Trophoblast cell (in vitro differentiated cells and primary cell): ENCODE results near the gene ZBTB26. TPM values are rescaled to one million over a fixed set of nuclear protein-coding genes. Genes with fewer than 3 reads are reported as not detected.
A peak's percentile ranks its signal among the peaks of the same experiment; 100 is the strongest.

Experiments
- DNase-seq, 2 donors: peaks; one replicate each; pipeline ENCODE4 v3.0.0-alpha.2; 2016
- H2AFZ ChIP-seq: 2 replicates; pipeline ENCODE4 v1.6.1; 2013; ENCODE audit warnings: low read length, moderate library complexity, mild to moderate bottlenecking; ENCODE audit not compliant: insufficient read depth, poor library complexity
- H2AK5ac ChIP-seq: 2 replicates; pipeline ENCODE4 v1.6.1; 2013; ENCODE audit warnings: mild to moderate bottlenecking, low read length
- H2BK120ac ChIP-seq: 2 replicates; pipeline ENCODE4 v1.6.1; 2013; ENCODE audit warnings: low read length, mild to moderate bottlenecking, moderate library complexity; ENCODE audit not compliant: insufficient read depth, poor library complexity
- H2BK12ac ChIP-seq: 2 replicates; pipeline ENCODE4 v1.6.1; 2013; ENCODE audit warnings: mild to moderate bottlenecking, low read length, moderate library complexity
- H2BK5ac ChIP-seq: 2 replicates; pipeline ENCODE4 v1.6.1; 2013; ENCODE audit warnings: low read length, low read depth, moderate library complexity, mild to moderate bottlenecking; ENCODE audit not compliant: poor library complexity
- H3K14ac ChIP-seq: 2 replicates; pipeline ENCODE4 v1.6.1; 2013; ENCODE audit warnings: mild to moderate bottlenecking, low read length
- H3K18ac ChIP-seq: 2 replicates; pipeline ENCODE4 v1.6.1; 2013; ENCODE audit warnings: mild to moderate bottlenecking, low read length
- H3K23ac ChIP-seq: 2 replicates; pipeline ENCODE4 v1.6.1; 2013; ENCODE audit warnings: low read length
- H3K27ac ChIP-seq: 2 replicates; pipeline ENCODE4 v1.5.1; 2013; ENCODE audit warnings: low read depth, mild to moderate bottlenecking, inconsistent platforms, low read length, moderate library complexity
- H3K27me3 ChIP-seq: 2 replicates; pipeline ENCODE4 v1.6.1; 2013; ENCODE audit warnings: inconsistent platforms, mild to moderate bottlenecking, low read length, moderate library complexity; ENCODE audit not compliant: insufficient read depth
- H3K36me3 ChIP-seq, 2 experiments: 1 replicate in 1 of 2; 2 replicates in 1 of 2; pipeline ENCODE4 v1.6.1; 2013; ENCODE audit warnings: low read length in 2 of 2, mild to moderate bottlenecking in 2 of 2, moderate library complexity in 1 of 2; ENCODE audit not compliant: insufficient read depth in 2 of 2, control insufficient read depth in 1 of 2
- H3K4ac ChIP-seq: 2 replicates; pipeline ENCODE4 v1.6.1; 2013; ENCODE audit warnings: low read depth, mild to moderate bottlenecking, low read length, moderate library complexity
- H3K4me1 ChIP-seq, 2 experiments: 1 replicate in 1 of 2; 2 replicates in 1 of 2; pipeline ENCODE4 v1.6.1; 2013; ENCODE audit warnings: low read length in 2 of 2, mild to moderate bottlenecking in 2 of 2, moderate library complexity in 1 of 2; ENCODE audit not compliant: insufficient read depth in 2 of 2, control insufficient read depth in 1 of 2
- H3K4me2 ChIP-seq: 2 replicates; pipeline ENCODE4 v1.6.1; 2013; ENCODE audit warnings: inconsistent platforms, mild to moderate bottlenecking, low read length, moderate library complexity
- H3K4me3 ChIP-seq: 2 replicates; pipeline ENCODE4 v1.5.1; 2013; ENCODE audit warnings: mild to moderate bottlenecking, low read depth, low read length, inconsistent platforms
- H3K79me1 ChIP-seq: one replicate; pipeline ENCODE4 v1.6.1; 2013; ENCODE audit warnings: low read length
- H3K79me2 ChIP-seq: 2 replicates; pipeline ENCODE4 v1.6.1; 2013; ENCODE audit warnings: low read length, mild to moderate bottlenecking; ENCODE audit not compliant: control insufficient read depth, insufficient read depth, poor library complexity
- H3K9ac ChIP-seq: 2 replicates; pipeline ENCODE4 v1.6.1; 2013; ENCODE audit warnings: mild to moderate bottlenecking, low read length
- H3K9me3 ChIP-seq: 2 replicates; pipeline ENCODE4 v1.6.1; 2013; ENCODE audit warnings: low read depth, mild to moderate bottlenecking, control low read depth, inconsistent platforms, low read length; ENCODE audit not compliant: insufficient read depth
- H4K12ac ChIP-seq: 2 replicates; pipeline ENCODE4 v1.6.1; 2013; ENCODE audit warnings: low read depth, mild to moderate bottlenecking, low read length, moderate library complexity
- H4K8ac ChIP-seq: 2 replicates; pipeline ENCODE4 v1.6.1; 2013; ENCODE audit warnings: low read depth, mild to moderate bottlenecking, low read length, moderate library complexity
- H4K91ac ChIP-seq: one replicate; pipeline ENCODE4 v1.6.1; 2013; ENCODE audit warnings: low read depth, mild to moderate bottlenecking, low read length, moderate library complexity
- WGBS: extraction: QIAGEN DNeasy Blood & Tissue Kit; methylation state at CpG from one replicate; pipeline ENCODE4 v1.1.7; 2013; ENCODE audit warnings: missing lambda C conversion rate; ENCODE audit not compliant: insufficient read length, insufficient coverage; ENCODE audit errors: extremely low coverage; 5-methylcytosine and 5-hydroxymethylcytosine counted together
- polyA plus RNA-seq: library from polyadenylated mRNA; stranded (reverse); fragments of 200-250 nt; gene quantifications from 2 replicates; pipeline ENCODE4 v1.2.3, GENCODE V29; 2013

The ZBTB26 gene
- 3.7 and 3.9 TPM in 2 replicates for polyA plus RNA-seq

GRCh38 chr9:122931226-122932121 lies at the start of gene ZBTB26:
TSS of gene ZBTB26 (minus strand) at chr9:122931512. CDS start at chr9:122919934, 11,578 bp downstream.
- WGBS = no CpG with 5 or more reads among the region's 51 CpGs
- H3K27ac ChIP-seq = peak within 1 kb of the TSS; percentile 46
- peaks cover 2 to 3% of the 10 kb centered on the region in 2 experiments for H3K36me3 ChIP-seq
- H3K4ac ChIP-seq = peak within 1 kb of the TSS; percentile 84
- peak within 1 kb of the TSS; percentile 84 for H3K14ac ChIP-seq
- peak within 1 kb of the TSS; percentile 26 for H2AK5ac ChIP-seq
- peak within 1 kb of the TSS; percentile 86 for H4K12ac ChIP-seq
- peak within 1 kb of the TSS; percentile 88 for H2AFZ ChIP-seq
- H4K91ac ChIP-seq = peak within 1 kb of the TSS; percentile 93
- peak within 1 kb of the TSS; percentile 91 for H2BK5ac ChIP-seq
- no peaks in the 10 kb centered on the region for H3K27me3 ChIP-seq
- peak within 1 kb of the TSS; percentile 94 for H3K4me3 ChIP-seq
- H3K4me1 ChIP-seq = peaks cover 0 to 3% of the 10 kb centered on the region in 2 experiments
- H3K4me2 ChIP-seq = peak within 1 kb of the TSS; percentile 59
- H3K9me3 ChIP-seq = no peaks in the 10 kb centered on the region
- H2BK12ac ChIP-seq = no peak within 1 kb of the TSS
- DNase-seq = peak; percentile 79 to 93
- H3K79me2 ChIP-seq = peaks cover 10% of the 10 kb centered on the region
- peak within 1 kb of the TSS; percentile 80 for H2BK120ac ChIP-seq
- H3K18ac ChIP-seq = peak within 1 kb of the TSS; percentile 91
- H3K9ac ChIP-seq = peak within 1 kb of the TSS; percentile 93
- H3K79me1 ChIP-seq = peaks cover 7% of the 10 kb centered on the region
- H4K8ac ChIP-seq = peak within 1 kb of the TSS; percentile 94
- no peak within 1 kb of the TSS for H3K23ac ChIP-seq

DNA sequence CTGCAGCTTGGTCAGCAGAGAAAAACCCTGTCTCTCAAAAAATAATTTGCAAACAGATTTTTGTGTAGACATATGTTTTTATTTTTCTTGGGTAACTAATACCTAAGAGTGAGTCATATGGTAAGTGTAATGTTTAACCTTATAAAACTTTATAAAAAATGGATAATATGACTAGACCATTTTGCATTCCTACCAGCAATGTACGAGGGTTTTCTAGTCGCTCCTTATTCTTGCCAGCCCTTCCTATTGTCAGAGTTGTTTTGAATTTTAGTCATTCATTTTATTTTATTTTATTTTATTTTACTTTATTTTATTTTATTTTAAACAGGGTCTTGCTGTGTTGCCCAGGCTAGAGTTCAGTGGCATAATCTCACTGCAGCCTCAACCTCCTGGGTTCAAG lies 47.3 kb upstream of the ZBTB26 start:
- Histone ChIP-seq H3K9me3 (no peaks in the 10 kb centered on the region), H4K91ac (no peak overlapping the region), H3K14ac (no peak overlapping the region), H3K27ac (no peak overlapping the region), H3K4me3 (no peak overlapping the region), H4K8ac (no peak overlapping the region), H3K79me2 (no peaks in the 10 kb centered on the region), H3K18ac (no peak overlapping the region), H3K4me2 (no peak overlapping the region), H2BK5ac (no peak overlapping the region), H3K23ac (no peak overlapping the region), H3K27me3 (no peaks in the 10 kb centered on the region), H2BK120ac (no peak overlapping the region), H2AFZ (no peak overlapping the region), H4K12ac (no peak overlapping the region), H3K4ac (no peak overlapping the region), H2AK5ac (no peak overlapping the region), H3K79me1 (no peaks in the 10 kb centered on the region), H3K9ac (no peak overlapping the region), H3K4me1 (no peaks in the 10 kb centered on the region), H2BK12ac (no peak overlapping the region), H3K36me3 (peaks cover 0 to 3% of the 10 kb centered on the region in 2 experiments)
- WGBS = no CpG with 5 or more reads among the region's 2 CpGs
- DNase-seq = no peak

DNA sequence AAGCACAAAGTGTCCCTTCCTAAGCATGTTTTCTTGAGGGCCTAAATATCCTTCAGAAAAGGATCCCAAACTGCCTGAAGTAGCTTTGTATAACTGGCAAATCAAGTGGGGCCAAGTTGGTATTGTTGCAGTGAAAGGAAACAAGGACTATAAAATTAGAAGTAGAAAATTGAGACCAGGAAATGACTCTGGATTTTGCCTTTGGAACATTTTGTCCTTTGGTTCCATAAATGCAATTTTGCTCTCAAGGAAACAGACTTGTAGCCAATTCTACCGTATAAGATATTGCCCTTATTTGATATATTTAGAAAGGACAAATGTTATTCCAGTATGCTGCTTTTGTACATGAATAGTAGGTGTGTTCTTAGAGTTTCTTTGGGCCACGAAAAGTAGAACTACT lies 43.9 kb upstream of the ZBTB26 start:
- no peak overlapping the region for H4K8ac ChIP-seq
- H3K27ac ChIP-seq = no peak overlapping the region
- H2BK5ac ChIP-seq = no peak overlapping the region
- no peaks in the 10 kb centered on the region for H3K27me3 ChIP-seq
- H2AFZ ChIP-seq = no peak overlapping the region
- H2BK120ac ChIP-seq = no peak overlapping the region
- no peak overlapping the region for H4K12ac ChIP-seq
- H3K18ac ChIP-seq = no peak overlapping the region
- no peak overlapping the region for H3K14ac ChIP-seq
- no peaks in the 10 kb centered on the region for H3K79me1 ChIP-seq
- no peak overlapping the region for H3K4me3 ChIP-seq
- peaks cover 0 to 2% of the 10 kb centered on the region in 2 experiments for H3K36me3 ChIP-seq
- no CpG with 5 or more reads among the region's 2 CpGs for WGBS
- H3K9ac ChIP-seq = no peak overlapping the region
- H2AK5ac ChIP-seq = no peak overlapping the region
- no peak overlapping the region for H3K4ac ChIP-seq
- H3K23ac ChIP-seq = no peak overlapping the region
- DNase-seq = no peak
- H3K4me2 ChIP-seq = no peak overlapping the region
- no peak overlapping the region for H2BK12ac ChIP-seq
- no peaks in the 10 kb centered on the region for H3K9me3 ChIP-seq
- H4K91ac ChIP-seq = no peak overlapping the region
- no peaks in the 10 kb centered on the region for H3K79me2 ChIP-seq
- H3K4me1 ChIP-seq = no peaks in the 10 kb centered on the region

DNA sequence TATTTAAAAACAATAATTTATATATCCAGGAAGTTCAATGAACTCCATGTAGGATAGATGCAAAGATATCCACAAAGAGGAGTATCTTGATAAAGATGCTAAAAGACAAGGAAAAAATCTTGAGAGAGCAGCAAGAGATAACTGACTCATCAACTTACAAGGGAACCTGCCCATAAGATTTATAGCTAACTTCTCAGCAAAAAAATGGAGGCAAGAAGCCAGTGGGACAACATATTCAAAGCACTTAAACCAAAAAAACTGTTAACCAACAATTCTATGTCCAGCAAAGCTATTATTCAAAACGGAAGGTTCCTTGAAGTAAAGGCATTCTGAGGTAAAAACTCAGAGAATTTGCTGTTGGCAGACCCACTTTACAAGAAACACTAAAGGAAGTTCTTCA lies 29.8 kb upstream of the ZBTB26 start:
- Histone ChIP-seq H3K4me3 (no peak overlapping the region), H3K27me3 (no peaks in the 10 kb centered on the region), H3K27ac (no peak overlapping the region), H3K4me1 (no peaks in the 10 kb centered on the region), H3K79me2 (no peaks in the 10 kb centered on the region), H3K23ac (no peak overlapping the region), H4K8ac (no peak overlapping the region), H3K36me3 (peaks cover 2 to 7% of the 10 kb centered on the region in 2 experiments), H3K9ac (no peak overlapping the region), H4K91ac (no peak overlapping the region), H3K4me2 (no peak overlapping the region), H4K12ac (no peak overlapping the region), H3K79me1 (no peaks in the 10 kb centered on the region), H2BK120ac (no peak overlapping the region), H3K9me3 (no peaks in the 10 kb centered on the region), H2BK5ac (no peak overlapping the region), H2AK5ac (no peak overlapping the region), H3K4ac (no peak overlapping the region), H3K14ac (no peak overlapping the region), H3K18ac (no peak overlapping the region), H2AFZ (no peak overlapping the region), H2BK12ac (no peak overlapping the region)
- DNase-seq = no peak
- WGBS = no CpG with 5 or more reads among the region's 1 CpG
